Stomach smooth muscle (tissue), 2 donors: Measurements from ENCODE around the gene MUC3A.
"Not testable (repeated sequence)": the region's sequence is repeated elsewhere in the genome, so short reads cannot be mapped to it uniquely, and the experiment has no call there.

ENCODE experiments used
- H3K27ac ChIP-seq: one replicate; pipeline ENCODE4 v1.7.0; 2013; ENCODE audit warnings: mild to moderate bottlenecking, low read length, inconsistent platforms
- H3K27me3 ChIP-seq, 2 donors: one replicate each; pipeline ENCODE4 v1.7.0; 2013; ENCODE audit warnings: low read length in 2 of 2; ENCODE audit not compliant: insufficient read depth in 2 of 2, control insufficient read depth in 1 of 2
- H3K36me3 ChIP-seq, 2 donors: one replicate each; pipeline ENCODE4 v1.7.0; 2013; ENCODE audit warnings: low read length in 2 of 2; ENCODE audit not compliant: control insufficient read depth in 2 of 2, insufficient read depth in 2 of 2
- H3K4me1 ChIP-seq: one replicate; pipeline ENCODE4 v1.7.0; 2013; ENCODE audit warnings: low read length; ENCODE audit not compliant: control insufficient read depth, insufficient read depth
- H3K4me3 ChIP-seq, 2 donors: one replicate each; pipeline ENCODE4 v1.7.0; 2013; ENCODE audit warnings: low read length in 2 of 2
- H3K9ac ChIP-seq, 2 donors: one replicate each; pipeline ENCODE4 v1.7.0; 2013; ENCODE audit warnings: low read length in 2 of 2, mild to moderate bottlenecking in 1 of 2
- H3K9me3 ChIP-seq, 2 donors: one replicate each; pipeline ENCODE4 v1.7.0; 2013; ENCODE audit warnings: low read length in 2 of 2; ENCODE audit not compliant: control insufficient read depth in 2 of 2
- donor health status: healthy.
- donor health status: Pancreatic carcinoma.

Gene MUC3A

GRCh38 chr7:100971111-100972001 is 22.0 kb downstream of the MUC3A start:
- Histone ChIP-seq H3K27ac (no peak overlapping the region), H3K36me3 (no peaks in the 10 kb centered on the region), H3K27me3 (peaks cover 29 to 42% of the 10 kb centered on the region in 2 donors), H3K9ac (no peak overlapping the region), H3K4me3 (no peak overlapping the region), H3K4me1 (peaks cover 7% of the 10 kb centered on the region), H3K9me3 (peaks cover 0 to 5% of the 10 kb centered on the region in 2 donors)

GRCh38 chr7:100972002-100972347 is 22.6 kb downstream of the MUC3A start:
- peaks cover 0 to 5% of the 10 kb centered on the region in 2 donors for H3K9me3 ChIP-seq
- peaks cover 1% of the 10 kb centered on the region for H3K4me1 ChIP-seq
- H3K9ac ChIP-seq, result no peak overlapping the region
- H3K27ac ChIP-seq, result no peak overlapping the region
- H3K27me3 ChIP-seq, result peaks cover 23 to 37% of the 10 kb centered on the region in 2 donors
- H3K36me3 ChIP-seq, result no peaks in the 10 kb centered on the region
- no peak overlapping the region for H3K4me3 ChIP-seq

- Histone ChIP-seq H3K4me3 (no peak overlapping the region), H3K4me1 (no peaks in the 10 kb centered on the region), H3K36me3 (no peaks in the 10 kb centered on the region), H3K9me3 (peaks cover 0 to 5% of the 10 kb centered on the region in 2 donors), H3K9ac (no peak overlapping the region), H3K27me3 (peaks cover 10 to 21% of the 10 kb centered on the region in 2 donors), H3K27ac (no peak overlapping the region)
Observed at GRCh38 chr7:100974021-100974420, 24.7 kb downstream of the MUC3A start.

- Histone ChIP-seq H3K36me3 (no peaks in the 10 kb centered on the region), H3K9ac (no peak overlapping the region), H3K4me3 (no peak overlapping the region), H3K27ac (no peak overlapping the region), H3K9me3 (peaks cover 0 to 5% of the 10 kb centered on the region in 2 donors), H3K4me1 (no peaks in the 10 kb centered on the region), H3K27me3 (peaks cover 0 to 16% of the 10 kb centered on the region in 2 donors)
Observed at GRCh38 chr7:100975371-100975821, 26.1 kb downstream of the MUC3A start.

- H3K27ac ChIP-seq, result no peak overlapping the region
- no peaks in the 10 kb centered on the region for H3K36me3 ChIP-seq
- no peak overlapping the region for H3K4me3 ChIP-seq
- H3K4me1 ChIP-seq, result no peaks in the 10 kb centered on the region
- peaks cover 0 to 10% of the 10 kb centered on the region in 2 donors for H3K27me3 ChIP-seq
- H3K9me3 ChIP-seq, result peaks cover 0 to 5% of the 10 kb centered on the region in 2 donors
- H3K9ac ChIP-seq, result no peak overlapping the region
Observed at GRCh38 chr7:100978300-100978699, 29.0 kb downstream of the MUC3A start.

GRCh38 chr7:100983451-100984187 is 34.3 kb downstream of the MUC3A start:
- no peaks in the 10 kb centered on the region for H3K4me1 ChIP-seq
- H3K9me3 ChIP-seq, result no peaks in the 10 kb centered on the region
- no peak overlapping the region for H3K9ac ChIP-seq
- no peak overlapping the region for H3K4me3 ChIP-seq
- H3K27ac ChIP-seq, result no peak overlapping the region
- peaks cover 0 to 2% of the 10 kb centered on the region in 2 donors for H3K27me3 ChIP-seq
- H3K36me3 ChIP-seq, result no peaks in the 10 kb centered on the region

- not testable (repeated sequence) for H3K9ac ChIP-seq, H3K9me3 ChIP-seq, H3K27me3 ChIP-seq, H3K4me1 ChIP-seq, H3K4me3 ChIP-seq, H3K27ac ChIP-seq, H3K36me3 ChIP-seq
Observed at GRCh38 chr7:100984241-100984918, 35.0 kb downstream of the MUC3A start.

GRCh38 chr7:100985033-100985797 is 35.9 kb downstream of the MUC3A start:
- not testable (repeated sequence) for H3K4me1 ChIP-seq, H3K9me3 ChIP-seq, H3K4me3 ChIP-seq, H3K9ac ChIP-seq, H3K36me3 ChIP-seq, H3K27me3 ChIP-seq, H3K27ac ChIP-seq

- Histone ChIP-seq H3K4me3 (no peak overlapping the region), H3K9me3 (no peaks in the 10 kb centered on the region), H3K4me1 (no peaks in the 10 kb centered on the region), H3K27me3 (no peaks in the 10 kb centered on the region), H3K36me3 (no peaks in the 10 kb centered on the region), H3K27ac (no peak overlapping the region), H3K9ac (no peak overlapping the region)
Observed at GRCh38 chr7:100991631-100992030, 42.3 kb downstream of the MUC3A start.

- not testable (repeated sequence) for H3K27ac ChIP-seq, H3K9ac ChIP-seq, H3K36me3 ChIP-seq, H3K27me3 ChIP-seq, H3K9me3 ChIP-seq, H3K4me3 ChIP-seq, H3K4me1 ChIP-seq
Observed at GRCh38 chr7:100992280-100992679, 42.9 kb downstream of the MUC3A start.
